DND-41 (cell line): ENCODE data around the gene ZNF652.

ENCODE experiments used
- EZH2 ChIP-seq: IDR thresholded peaks from 3 replicates; pipeline ENCODE4 v1.6.1; 2012; ENCODE audit warnings: borderline replicate concordance, low read depth, mild to moderate bottlenecking, moderate library complexity, low read length, inconsistent platforms; ENCODE audit not compliant: severe bottlenecking
- TF ChIP-seq, protein P1 (sequence below): IDR thresholded peaks from 2 replicates; pipeline ENCODE4 v1.5.1; 2012; ENCODE audit warnings: borderline replicate concordance, low read length, moderate library complexity, mild to moderate bottlenecking; ENCODE audit not compliant: poor library complexity, severe bottlenecking; ENCODE audit errors: extremely low read depth

DNA sequence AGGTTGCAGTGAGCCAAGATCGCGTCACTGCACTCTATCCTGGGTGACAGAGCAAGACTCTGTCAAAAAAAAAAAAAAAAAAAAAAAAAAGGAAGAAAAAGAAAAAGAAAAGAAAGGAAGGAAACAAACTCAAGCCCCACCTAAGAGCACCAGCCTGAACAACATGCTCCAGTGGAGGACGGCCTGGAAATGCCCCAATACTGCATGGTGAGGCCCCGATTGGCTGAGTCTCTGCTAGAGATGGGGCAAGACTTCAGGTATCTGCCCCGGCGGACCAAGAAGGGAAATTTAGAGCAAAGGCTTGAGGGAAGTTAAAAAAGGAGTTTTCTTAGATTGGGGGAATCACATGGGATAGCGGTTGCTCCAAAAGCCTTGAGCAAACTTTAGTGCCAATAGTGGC, 10.4 kb upstream of the ZNF652 start:
- TF ChIP-seq, protein P1, sequence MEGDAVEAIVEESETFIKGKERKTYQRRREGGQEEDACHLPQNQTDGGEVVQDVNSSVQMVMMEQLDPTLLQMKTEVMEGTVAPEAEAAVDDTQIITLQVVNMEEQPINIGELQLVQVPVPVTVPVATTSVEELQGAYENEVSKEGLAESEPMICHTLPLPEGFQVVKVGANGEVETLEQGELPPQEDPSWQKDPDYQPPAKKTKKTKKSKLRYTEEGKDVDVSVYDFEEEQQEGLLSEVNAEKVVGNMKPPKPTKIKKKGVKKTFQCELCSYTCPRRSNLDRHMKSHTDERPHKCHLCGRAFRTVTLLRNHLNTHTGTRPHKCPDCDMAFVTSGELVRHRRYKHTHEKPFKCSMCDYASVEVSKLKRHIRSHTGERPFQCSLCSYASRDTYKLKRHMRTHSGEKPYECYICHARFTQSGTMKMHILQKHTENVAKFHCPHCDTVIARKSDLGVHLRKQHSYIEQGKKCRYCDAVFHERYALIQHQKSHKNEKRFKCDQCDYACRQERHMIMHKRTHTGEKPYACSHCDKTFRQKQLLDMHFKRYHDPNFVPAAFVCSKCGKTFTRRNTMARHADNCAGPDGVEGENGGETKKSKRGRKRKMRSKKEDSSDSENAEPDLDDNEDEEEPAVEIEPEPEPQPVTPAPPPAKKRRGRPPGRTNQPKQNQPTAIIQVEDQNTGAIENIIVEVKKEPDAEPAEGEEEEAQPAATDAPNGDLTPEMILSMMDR: no peak
- TF ChIP-seq EZH2: no peak
